Vagina (tissue), 2 donors: Measurements from ENCODE around the gene IQSEC1. TPM values are rescaled to one million over a fixed set of nuclear protein-coding genes. Genes with fewer than 3 reads are reported as not detected.

ENCODE experiments used
- DNase-seq, 2 donors: peaks; one replicate each; pipeline ENCODE4 v3.0.0-alpha.2; 2017; ENCODE audit errors: extremely low spot score in 2 of 2
- H3K27ac ChIP-seq: fragments of 200-600 bp; sonication (generic); one replicate; pipeline ENCODE4 v1.5.1; 2019
- H3K27me3 ChIP-seq: fragments of 200-600 bp; sonication (generic); one replicate; pipeline ENCODE4 v1.5.1; 2019
- H3K36me3 ChIP-seq, 2 donors: fragments of 200-600 bp; sonication (generic); one replicate each; pipeline ENCODE4 v1.5.1; 2017 to 2019
- H3K4me1 ChIP-seq: fragments of 200-600 bp; sonication (generic); one replicate; pipeline ENCODE4 v1.5.1; 2019
- H3K4me3 ChIP-seq, 2 donors: fragments of 200-600 bp; sonication (generic); 1 replicate in 1 of 2; 2 replicates in 1 of 2; pipeline ENCODE4 v1.5.1; 2016 to 2019
- H3K9me3 ChIP-seq: fragments of 200-600 bp; sonication (generic); one replicate; pipeline ENCODE4 v1.5.1; 2019
- CTCF ChIP-seq, 3 experiments: fragments of 450-650 bp in 2 of 3; fragments of 200-600 bp in 1 of 3; sonication (generic) in 1 of 3; IDR thresholded peaks; one replicate each; pipeline ENCODE4 v1.5.1; 2017 to 2019; ENCODE audit warnings: antibody characterized with exemption in 3 of 3, mild to moderate bottlenecking in 2 of 3, moderate library complexity in 2 of 3
- POLR2A ChIP-seq, 2 donors: fragments of 450-650 bp; IDR thresholded peaks; one replicate each; pipeline ENCODE4 v1.6.1; 2017; ENCODE audit warnings: antibody characterized with exemption in 2 of 2, mild to moderate bottlenecking in 2 of 2, moderate library complexity in 2 of 2
- POLR2AphosphoS5 ChIP-seq, 2 donors: sonication (generic); formaldehyde crosslinking; IDR thresholded peaks; one replicate each; pipeline ENCODE4 v1.9.0; 2017; ENCODE audit warnings: antibody characterized with exemption in 2 of 2, mild to moderate bottlenecking in 2 of 2, low read depth in 1 of 2; ENCODE audit not compliant: insufficient read depth in 1 of 2
- intact Hi-C: fragments of 100-400 bp; cut with DNase I; formaldehyde crosslinking; loops from one replicate; pipeline ENCODE4 v1.15.1; 2023
- total RNA-seq: library from RNA; depleted of rRNA; stranded (reverse); fragments of >200 nt; gene quantifications from one replicate; pipeline ENCODE4 v1.2.3, GENCODE V29; 2016

Gene IQSEC1
- total RNA-seq, 1 donor from 2014 or later = 34.9 TPM

GRCh38 chr3:13037458-13038117 lies 35.6 kb downstream of the IQSEC1 start:
- intact Hi-C loops = no loop called here
- Histone ChIP-seq H3K9me3 (no peaks in the 10 kb centered on the region), H3K27me3 (no peaks in the 10 kb centered on the region), H3K27ac (no peak overlapping the region), H3K4me1 (peaks cover 8% of the 10 kb centered on the region), H3K36me3 (no peaks in the 10 kb centered on the region), H3K4me3 (no peak overlapping the region)
- TF ChIP-seq CTCF (IDR thresholded peaks at IDR 0.05) = no peak
- no peak for DNase-seq

GRCh38 chr3:13034861-13035260 lies 38.4 kb downstream of the IQSEC1 start:
- H3K36me3 ChIP-seq = no peaks in the 10 kb centered on the region
- intact Hi-C loops = no loop called here
- no peak overlapping the region for H3K4me3 ChIP-seq
- TF ChIP-seq POLR2AphosphoS5 (IDR thresholded peaks at IDR 0.05; ENCODE audit: insufficient read depth in 1 of 2, low read depth in 1 of 2) = no peak
- TF ChIP-seq CTCF (IDR thresholded peaks at IDR 0.05) = no peak
- no peak for TF ChIP-seq POLR2A (IDR thresholded peaks at IDR 0.05)
- H3K4me1 ChIP-seq = peaks cover 8% of the 10 kb centered on the region
- H3K27me3 ChIP-seq = no peaks in the 10 kb centered on the region
- no peaks in the 10 kb centered on the region for H3K9me3 ChIP-seq
- H3K27ac ChIP-seq = no peak overlapping the region
- no peak for DNase-seq

GRCh38 chr3:13034109-13034800 lies 39.0 kb downstream of the IQSEC1 start:
- no peaks in the 10 kb centered on the region for H3K27me3 ChIP-seq
- intact Hi-C loops = no loop called here
- no peaks in the 10 kb centered on the region for H3K9me3 ChIP-seq
- H3K36me3 ChIP-seq = no peaks in the 10 kb centered on the region
- H3K4me3 ChIP-seq = no peak overlapping the region
- no peak overlapping the region for H3K27ac ChIP-seq
- H3K4me1 ChIP-seq = peaks cover 8% of the 10 kb centered on the region
- TF ChIP-seq CTCF (IDR thresholded peaks at IDR 0.05) = no peak
- no peak for TF ChIP-seq POLR2AphosphoS5 (IDR thresholded peaks at IDR 0.05; ENCODE audit: insufficient read depth in 1 of 2, low read depth in 1 of 2)
- TF ChIP-seq POLR2A (IDR thresholded peaks at IDR 0.05) = no peak
- DNase-seq = no peak

- H3K9me3 ChIP-seq = no peaks in the 10 kb centered on the region
- H3K4me3 ChIP-seq = no peak overlapping the region
- TF ChIP-seq POLR2AphosphoS5 (IDR thresholded peaks at IDR 0.05; ENCODE audit: insufficient read depth in 1 of 2, low read depth in 1 of 2) (no peak), CTCF (IDR thresholded peaks at IDR 0.05) (no peak), POLR2A (IDR thresholded peaks at IDR 0.05) (no peak)
- H3K27ac ChIP-seq = no peak overlapping the region
- H3K36me3 ChIP-seq = no peaks in the 10 kb centered on the region
- DNase-seq = no peak
- intact Hi-C loops = no loop called here
- H3K27me3 ChIP-seq = no peaks in the 10 kb centered on the region
- peaks cover 8% of the 10 kb centered on the region for H3K4me1 ChIP-seq
Measured at GRCh38 chr3:13032206-13032605, 41.0 kb downstream of the IQSEC1 start.

GRCh38 chr3:13031621-13032020 lies 41.6 kb downstream of the IQSEC1 start:
- peaks cover 8% of the 10 kb centered on the region for H3K4me1 ChIP-seq
- TF ChIP-seq POLR2AphosphoS5 (IDR thresholded peaks at IDR 0.05; ENCODE audit: insufficient read depth in 1 of 2, low read depth in 1 of 2) (no peak), POLR2A (IDR thresholded peaks at IDR 0.05) (no peak), CTCF (IDR thresholded peaks at IDR 0.05) (no peak)
- no peak overlapping the region for H3K27ac ChIP-seq
- DNase-seq = no peak
- intact Hi-C loops = no loop called here
- H3K4me3 ChIP-seq = no peak overlapping the region
- no peaks in the 10 kb centered on the region for H3K36me3 ChIP-seq
- no peaks in the 10 kb centered on the region for H3K9me3 ChIP-seq
- H3K27me3 ChIP-seq = no peaks in the 10 kb centered on the region
